A204.1 (cell line): Measurements from ENCODE around the gene TNFRSF18.
"Not testable (repeated sequence)": the region's sequence is repeated elsewhere in the genome, so short reads cannot be mapped to it uniquely, and the experiment has no call there.

Experiments
- FAIRE-seq: peaks from 2 replicates; lab custom pipeline; 2012; peaks lifted over from hg19 to GRCh38; lab: Jason Lieb, UNC

The TNFRSF18 gene

DNA sequence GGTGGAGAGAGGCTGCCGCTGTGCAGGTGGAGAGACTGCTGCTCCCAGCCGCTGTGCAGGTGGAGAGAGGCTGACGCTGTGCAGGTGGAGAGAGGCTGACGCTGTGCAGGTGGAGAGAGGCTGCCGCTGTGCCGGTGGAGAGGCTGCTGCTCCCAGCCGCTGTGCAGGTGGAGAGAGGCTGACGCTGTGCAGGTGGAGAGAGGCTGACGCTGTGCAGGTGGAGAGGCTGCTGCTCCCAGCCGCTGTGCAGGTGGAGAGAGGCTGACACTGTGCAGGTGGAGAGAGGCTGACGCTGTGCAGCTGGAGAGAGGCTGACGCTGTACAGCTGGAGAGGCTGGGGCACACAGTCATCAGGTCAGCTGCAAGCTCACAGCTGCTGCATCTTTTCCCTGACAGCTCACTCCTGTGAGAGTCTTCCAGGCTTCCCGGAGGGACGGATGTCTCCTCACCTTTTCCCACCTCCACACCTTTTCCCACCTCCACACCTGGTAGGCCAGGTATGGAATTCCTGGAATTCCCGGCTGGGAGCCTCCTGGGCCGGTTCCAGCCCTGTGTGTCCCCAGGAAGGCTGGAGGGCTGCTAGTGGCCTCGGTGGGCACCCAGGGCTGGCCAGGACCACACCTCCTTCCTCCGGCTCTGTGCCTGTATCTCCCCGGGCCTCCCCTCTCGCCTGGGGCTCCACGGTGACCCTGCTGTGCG is 30.2 kb downstream of the TNFRSF18 start:
- not testable (repeated sequence) for FAIRE-seq

DNA sequence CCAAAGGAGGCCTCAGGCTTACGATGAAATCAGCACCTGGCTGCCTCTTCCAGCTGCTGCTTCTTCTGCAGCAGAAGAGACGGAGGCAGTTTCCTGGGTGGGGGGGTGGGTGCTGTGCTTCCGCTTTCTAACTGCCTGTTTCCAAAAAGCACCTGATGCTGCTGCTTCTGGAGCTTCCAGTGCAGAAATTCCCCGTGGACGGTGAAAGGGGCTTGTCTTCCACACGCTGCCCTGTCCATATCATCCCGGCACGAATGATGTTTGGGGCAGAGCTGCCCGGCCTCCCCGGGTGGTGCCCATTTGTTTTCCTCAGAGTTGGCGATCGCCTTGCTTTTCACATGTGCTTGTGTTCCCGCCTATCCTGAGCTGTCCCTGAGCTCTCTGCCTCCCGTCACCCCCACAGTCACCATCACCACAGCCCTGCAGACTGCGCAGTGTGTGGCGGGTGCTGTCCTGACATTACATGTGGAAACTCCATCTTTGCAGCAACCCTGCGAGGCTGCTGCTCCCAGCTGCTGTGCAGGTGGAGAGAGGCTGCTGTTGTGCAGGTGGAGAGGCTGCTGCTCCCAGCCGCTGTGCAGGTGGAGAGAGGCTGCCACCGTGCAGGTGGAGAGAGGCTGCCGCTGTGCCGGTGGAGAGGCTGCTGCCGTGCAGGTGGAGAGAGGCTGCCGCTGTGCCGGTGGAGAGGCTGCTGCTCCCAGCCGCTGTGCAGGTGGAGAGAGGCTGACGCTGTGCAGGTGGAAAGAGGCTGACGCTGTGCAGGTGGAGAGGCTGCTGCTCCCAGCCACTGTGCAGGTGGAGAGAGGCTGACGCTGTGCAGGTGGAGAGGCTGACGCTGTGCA is 30.9 kb downstream of the TNFRSF18 start:
- FAIRE-seq, result no peak

DNA sequence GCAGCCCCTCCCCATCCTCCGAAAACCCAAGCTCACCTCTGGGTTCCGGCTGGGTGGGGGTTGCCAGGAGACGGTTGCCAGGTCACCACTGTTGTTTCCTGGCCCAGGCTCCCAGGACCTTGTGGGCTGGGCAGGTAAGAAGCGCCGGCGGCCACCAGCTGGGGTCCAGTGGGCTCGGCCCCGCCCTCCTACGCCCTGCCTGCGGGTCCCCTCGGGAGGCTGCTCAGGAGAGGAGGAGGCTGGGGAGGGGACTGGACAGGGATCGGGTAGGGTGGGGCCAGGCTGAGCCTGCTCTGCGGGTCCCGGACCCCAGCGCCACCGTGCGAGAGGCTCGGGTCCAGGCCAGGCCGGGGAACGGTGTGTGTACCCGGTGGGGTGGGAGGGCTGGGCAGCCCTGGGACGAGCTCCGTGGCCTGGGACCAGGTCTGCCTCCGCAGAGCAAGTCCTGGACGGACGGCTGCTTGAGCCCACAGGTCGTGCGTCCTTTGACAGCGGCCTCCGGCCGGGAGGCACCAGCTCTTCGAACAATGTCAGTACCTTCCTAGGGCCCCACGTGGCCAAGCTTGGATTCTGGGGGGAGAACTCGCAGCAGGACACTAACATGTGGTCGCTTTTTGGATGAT is 32.5 kb downstream of the TNFRSF18 start, which contains the start of gene TTLL10:
Gene TTLL10, plus strand, starts transcription at position 88 of the 623 bp plus-strand sequence. CDS start 5,336 bp downstream, outside the sequence.
- FAIRE-seq, result no peak

DNA sequence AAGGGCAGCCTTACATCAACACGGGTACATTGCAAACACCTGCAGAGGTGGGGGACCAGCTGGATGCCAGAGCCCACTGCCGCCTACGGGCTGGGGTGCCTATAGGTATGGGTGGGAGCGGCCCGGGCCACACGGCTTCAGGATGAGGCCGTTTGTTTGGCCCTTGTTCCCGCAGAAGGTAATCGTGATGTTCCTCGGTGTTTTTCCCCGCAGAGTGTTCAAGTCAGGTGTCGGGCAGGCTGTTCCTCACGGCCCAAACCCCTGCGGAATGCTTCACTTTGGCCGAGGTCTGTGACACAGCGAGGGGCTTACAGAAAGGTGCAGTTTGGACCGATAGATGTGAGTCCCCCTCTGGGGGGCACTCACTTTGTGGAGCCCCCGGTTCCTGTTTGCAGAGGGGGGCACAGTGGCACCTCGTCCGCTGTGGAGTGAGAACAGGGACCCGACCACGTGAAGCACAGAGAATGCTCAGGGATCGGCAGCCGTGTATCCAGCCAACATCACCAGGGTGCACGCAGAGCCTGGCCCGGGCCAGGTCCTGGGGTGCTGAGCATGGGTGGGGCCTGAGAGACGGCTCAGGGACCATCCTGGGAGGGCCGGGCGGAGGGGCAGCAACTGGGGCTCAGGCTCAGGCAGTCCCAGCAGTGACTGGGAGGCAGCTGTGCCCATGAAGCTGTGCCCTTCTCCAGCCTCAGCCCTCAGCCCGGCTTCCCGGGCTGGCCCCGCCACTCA is 33.2 kb downstream of the TNFRSF18 start:
- FAIRE-seq, result no peak

DNA sequence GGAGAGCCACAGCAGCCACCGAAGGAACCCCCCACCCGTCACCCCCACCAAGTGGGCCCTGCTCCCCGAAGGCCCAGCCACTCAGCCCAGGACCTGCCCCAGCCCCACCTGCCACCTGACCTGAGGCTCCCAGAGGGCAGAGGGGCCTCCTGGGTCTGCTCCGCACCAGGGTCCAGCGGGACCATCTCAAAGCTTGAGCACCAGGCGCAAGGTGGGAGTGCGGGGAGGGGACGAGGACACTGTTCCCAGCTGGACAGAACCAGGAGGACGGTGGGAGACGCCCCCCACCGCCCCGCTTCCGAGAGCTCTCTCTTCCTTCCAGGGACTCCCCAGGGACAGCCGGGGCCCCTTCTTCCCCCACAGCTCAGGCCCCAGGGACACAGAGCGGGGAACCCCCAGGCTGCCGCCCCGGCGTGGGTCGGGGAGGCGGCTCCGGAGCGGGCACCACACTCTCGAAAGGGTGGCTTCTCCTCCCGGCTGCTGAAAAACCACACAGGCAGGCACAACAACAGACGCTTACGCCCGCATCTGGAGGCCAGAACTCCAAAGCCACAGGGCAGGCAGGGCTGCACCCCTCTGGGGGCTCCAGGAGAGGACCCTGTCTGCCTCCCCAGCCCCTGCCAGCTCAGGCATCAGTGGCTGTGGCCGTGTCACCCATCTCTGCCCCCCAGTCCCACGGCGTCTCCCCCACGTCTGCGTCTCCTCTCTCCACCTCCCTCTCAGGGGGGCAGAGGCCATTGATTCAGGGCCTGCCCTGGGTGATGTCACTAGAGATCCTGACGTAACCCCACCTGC is 34.6 kb downstream of the TNFRSF18 start:
- FAIRE-seq, result no peak

DNA sequence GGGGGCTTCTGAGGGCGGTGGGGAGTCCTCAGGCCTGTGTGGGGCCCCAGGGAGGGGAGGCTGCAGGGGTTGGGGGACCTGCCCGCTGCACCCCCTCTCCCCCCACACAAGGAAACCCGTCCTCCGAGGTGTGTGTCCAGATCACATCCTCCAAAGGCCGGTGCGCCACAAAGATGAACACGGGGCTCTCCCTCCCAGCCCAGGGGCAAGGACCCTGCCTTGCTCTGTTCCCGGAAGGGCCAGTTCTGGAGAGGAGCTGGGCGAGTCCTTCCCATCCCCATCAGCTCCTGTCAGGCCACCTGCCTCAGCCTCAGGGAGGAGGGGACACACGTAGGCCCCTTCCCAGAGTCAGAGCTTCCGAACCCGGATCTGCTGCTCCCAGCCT is 35.2 kb downstream of the TNFRSF18 start:
- FAIRE-seq, result no peak

DNA sequence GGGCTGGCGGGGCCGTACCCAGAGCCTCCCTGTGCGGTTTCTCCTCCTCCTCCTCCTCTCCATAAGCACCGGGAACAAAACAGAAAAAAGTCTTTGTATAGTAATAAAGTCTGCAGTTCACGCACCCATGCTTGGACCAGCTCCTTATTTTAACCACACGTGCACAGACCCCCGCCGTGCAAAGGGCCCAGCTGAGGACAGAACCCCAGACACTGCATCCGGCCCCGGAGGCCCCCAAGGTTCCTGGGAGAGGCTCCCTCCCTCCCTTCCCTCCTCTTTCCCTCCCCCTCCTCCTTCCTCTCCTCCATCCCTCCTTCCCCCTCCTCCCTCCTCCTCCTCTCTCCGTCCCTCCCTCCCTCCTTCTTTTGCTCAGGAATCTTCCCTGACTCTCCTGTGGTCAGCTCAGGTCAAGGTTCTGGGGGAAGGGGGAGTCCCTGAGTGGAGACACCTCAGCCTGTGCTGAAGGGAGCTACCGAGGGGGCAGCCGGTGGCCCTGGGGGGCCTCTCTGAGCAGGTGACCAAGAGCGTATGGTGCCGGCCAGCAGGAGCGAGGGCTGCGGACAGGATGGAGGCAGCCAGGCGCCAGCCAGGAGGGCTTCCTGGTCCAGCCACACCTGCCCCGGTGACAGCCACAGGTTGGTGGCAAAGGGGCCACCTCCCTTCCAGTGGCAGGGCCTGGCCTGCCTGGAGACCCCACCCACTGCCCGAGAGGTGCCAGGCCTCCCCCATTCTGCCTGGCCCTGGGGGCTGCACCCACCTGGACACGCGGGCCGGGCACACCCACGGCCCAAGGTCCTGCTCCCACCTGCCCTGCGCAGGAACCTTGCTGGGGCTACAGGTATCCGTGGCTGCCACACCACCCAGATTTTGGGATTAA is 35.9 kb downstream of the TNFRSF18 start:
- FAIRE-seq, result no peak

DNA sequence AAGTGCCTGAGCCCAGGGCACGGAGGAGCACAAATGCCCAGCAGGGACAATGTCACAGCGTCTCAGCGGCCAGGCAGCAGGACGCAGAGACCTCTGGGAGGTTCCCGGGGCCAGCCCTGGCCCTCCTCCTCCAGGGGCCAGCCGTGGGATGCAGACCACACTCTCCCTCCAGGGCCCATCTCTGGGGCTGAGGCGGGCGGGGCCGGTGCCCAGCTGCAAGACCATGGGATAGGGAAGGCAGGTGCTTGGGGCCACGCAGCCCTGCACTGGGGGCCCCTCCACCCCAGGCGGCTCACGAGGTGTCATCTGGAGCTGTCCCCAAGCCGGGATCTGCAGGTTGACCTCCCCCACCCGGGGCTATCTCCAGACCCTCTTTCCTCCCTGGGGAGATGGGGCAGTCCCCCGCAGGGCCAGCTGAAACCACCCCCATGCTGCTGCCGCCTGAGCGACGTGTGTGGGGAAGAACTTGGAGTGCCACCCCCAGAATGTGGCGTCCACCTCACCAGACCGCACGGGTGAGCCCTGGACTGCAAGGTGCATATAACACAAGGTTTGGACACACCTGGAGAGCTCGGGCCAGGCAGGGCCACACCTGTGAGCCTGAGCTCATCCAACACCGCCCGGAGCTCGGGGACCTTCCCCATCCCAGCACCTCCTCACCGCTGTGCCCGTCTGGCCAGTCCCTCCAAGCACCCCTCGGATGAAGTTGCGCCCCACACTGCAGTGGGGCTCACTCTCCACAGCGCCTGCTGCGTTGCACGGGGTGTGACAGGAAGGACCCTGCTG is 36.8 kb downstream of the TNFRSF18 start:
- FAIRE-seq, result no peak

DNA sequence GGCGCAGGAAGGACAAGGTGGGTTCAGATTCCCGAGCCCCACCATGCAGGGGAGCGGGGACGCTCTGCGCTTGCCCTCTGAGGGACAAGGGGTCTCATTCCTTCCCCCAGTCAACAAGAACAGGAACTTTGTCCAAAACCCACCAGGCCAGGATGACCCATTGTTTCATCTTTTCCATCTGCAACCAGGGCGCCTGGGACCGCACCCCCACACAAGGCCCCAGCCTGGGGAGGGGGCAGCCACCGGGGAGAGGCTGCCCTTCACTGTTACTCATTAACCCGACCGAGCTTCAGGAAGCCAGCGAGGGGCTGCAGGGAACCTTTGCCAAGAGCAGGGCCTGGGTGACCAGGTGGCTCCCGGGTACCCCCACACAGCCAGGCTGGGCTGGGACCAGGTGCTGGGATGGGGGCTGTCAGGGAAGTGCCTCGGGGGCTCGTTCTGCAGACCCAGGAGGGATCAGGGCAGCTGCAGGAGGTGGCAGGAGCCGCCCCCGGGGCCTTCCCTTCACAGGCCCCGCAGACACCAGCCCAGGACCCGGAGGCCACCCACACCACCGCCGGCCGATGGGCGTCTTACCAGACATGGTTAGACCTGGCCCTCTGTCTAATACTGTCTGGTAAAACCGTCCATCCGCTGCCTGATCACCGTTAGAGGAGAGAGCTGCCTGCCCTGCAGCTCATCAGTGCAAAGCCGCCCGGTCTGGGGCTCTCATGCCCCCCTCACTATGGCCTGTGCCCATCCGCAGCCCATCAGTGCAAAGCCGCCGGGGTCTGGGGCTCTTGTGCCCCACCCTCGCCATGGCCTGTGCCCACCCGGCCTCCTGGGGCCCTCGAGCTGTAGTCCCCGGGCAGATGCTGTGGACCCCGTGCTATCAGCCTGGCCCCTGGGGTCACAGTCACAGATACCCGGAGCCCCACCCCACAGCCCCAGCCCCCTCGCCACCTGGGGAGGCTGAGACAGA is 37.7 kb downstream of the TNFRSF18 start:
- no peak for FAIRE-seq

DNA sequence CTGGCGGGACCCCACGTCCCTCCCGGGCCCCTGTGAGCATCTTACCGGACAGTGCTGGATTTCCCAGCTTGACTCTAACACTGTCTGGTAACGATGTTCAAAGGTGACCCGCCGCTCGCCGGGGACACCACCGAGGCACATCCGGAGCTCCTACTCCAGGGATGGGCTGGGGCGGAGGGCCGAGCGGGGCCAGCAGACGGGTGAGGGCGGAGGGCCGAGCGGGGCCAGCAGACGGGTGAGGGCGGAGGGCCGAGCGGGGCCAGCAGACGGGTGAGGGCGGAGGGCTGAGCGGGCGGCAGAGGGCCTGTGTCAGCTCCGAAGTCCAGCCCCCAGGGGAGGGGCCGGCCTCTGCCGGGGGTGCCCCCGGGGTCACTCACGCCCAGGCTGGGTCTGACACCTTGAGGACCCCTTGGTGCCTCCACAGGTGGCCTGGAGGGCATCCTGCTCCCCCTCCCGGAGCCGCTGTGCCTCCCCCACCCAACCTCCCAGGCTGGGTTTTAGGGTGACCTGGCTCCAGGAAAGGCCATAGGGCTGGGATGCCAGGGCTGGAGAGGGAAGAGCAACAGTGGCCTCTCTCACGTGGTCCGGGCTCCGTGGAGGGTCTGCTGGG is 38.4 kb downstream of the TNFRSF18 start:
- no peak for FAIRE-seq

DNA sequence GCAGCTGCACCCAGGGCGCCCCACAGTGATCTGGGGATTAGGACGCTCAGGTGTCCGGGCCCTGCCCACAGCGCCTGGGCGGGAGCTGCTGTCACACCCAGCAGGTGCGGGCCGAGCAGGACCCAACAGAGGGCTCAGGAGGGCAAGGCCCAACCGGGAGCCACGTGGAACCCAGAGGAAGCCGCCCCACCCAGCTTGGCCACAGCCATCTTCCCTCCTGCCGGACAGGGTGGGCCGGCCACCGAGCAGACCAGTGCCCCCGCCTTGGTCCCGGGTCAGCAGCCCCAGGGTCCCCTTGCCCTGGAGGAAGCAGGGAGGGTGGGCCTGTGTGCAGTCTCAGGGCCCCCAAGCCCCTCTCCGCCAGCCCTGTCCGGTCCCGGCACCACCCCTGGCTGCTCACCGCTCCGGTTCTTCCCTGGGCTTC is 39.0 kb downstream of the TNFRSF18 start:
- FAIRE-seq, result no peak

DNA sequence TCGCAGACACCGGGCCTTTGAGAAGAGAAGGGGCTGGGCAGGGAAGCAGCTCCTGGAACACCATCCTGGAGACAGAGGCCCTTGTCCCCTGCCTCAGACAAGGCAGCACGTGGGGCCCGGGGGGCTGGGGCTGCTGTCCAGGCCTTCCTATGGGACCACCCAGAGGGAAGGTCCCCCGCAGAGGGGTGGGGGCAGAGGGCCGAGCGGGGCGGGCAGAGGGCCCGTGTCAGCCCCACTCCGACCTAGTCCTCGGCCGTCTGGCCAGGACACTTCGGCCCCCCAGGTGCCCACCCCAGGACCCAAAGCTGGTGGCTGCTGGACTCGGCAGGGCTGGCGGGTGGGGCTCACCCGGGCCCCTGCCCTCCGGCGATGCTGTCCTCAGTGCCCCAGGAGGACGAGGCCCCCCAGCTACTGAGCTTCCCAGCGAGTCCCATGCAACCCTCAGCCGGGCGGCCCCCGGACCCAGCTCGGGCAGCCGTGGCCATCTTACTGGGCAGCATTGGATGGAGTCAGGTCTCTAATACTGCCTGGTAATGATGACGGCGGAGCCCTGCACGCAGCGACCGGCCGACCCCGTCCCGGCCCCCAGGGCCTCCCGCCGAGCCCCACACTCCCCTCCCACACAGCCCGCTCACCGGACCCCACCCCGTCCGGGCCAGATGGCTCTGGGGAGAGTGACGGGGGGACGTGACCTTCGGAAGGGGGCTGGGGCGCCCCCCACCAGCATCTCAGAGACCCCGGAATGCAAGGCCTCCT is 39.6 kb downstream of the TNFRSF18 start:
- FAIRE-seq, result no peak

DNA sequence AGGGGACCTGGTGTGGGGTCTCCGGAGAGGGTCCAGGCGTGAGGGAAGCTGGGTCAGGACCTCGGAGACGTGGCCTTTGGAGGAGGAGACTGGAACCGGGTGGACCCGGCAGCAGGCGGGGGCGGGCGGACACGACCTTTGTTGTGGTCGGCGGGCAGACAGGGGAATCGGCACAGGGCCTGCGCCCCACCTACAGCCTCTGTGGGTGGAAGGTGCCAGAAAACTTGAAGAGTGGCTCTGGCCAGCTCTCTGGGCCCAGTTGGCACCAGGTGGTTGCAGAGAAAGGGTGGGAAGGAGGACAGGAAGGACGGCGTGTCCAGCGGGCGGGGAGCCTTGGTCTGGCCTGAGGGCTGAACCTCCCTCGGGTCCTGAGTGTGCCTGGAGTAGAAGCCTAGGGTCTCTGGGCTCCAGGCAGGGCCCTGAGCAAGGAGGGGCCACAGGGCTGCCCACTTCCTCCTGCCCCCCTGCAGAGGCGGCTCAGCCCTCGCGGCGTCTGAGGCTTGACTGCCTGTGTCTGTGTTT is 40.4 kb downstream of the TNFRSF18 start:
- no peak for FAIRE-seq

DNA sequence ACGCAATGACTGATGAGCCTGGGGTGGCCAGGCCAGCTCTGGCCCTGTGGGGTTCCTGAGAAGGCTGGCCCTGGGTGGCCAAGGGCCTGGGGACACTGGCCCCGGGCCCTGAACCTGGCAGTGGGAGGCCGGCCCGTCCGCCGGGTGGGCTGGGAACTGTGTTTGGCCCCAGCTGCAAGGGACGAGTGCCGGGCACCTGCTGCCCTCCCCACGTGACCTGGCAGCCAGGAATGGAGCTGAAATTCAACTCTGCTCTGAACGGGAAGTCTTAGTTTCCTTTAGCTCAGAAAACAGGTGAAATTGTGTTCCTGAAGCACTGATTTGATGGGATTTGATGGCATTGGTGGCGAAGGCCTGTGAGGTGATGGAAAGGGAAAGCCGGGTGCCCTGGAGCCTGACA is 40.9 kb downstream of the TNFRSF18 start:
- no peak for FAIRE-seq

DNA sequence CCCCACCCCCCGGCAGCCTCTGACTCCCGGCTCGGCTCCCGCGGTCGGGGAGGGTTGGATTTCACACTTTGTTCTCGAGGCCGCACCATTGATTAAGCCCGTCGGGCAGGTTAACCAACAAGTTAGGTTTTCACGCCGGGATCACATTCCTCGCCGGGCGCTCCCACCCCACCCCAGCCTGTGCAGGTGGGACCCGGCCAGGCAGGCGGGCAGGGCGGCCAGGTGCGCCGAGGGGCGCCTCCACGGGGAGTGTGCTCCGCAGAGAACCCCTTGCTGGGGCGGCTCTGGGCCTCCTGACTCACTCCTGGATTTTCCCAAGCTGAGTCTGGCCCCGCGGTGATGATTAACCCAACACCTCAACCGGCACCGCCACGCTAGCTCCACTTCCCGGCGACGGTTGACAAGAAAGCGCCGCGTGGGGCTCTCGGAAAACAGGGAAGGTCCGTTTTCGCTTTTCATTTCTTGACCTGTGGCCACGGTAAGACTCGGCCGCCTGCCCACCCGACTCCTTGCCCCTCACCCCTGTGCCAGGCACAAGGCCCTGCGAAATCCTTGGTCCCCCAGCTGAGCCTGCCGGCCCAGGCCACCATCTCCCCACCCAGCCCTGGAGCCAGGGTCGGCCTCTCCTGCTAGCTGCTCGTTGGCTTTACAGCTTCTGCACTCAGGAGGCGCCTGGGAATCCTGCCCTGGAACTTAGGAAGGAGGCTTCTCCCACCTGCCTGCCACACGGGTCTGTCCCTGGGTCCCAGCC is 41.5 kb downstream of the TNFRSF18 start:
- FAIRE-seq, result no peak

DNA sequence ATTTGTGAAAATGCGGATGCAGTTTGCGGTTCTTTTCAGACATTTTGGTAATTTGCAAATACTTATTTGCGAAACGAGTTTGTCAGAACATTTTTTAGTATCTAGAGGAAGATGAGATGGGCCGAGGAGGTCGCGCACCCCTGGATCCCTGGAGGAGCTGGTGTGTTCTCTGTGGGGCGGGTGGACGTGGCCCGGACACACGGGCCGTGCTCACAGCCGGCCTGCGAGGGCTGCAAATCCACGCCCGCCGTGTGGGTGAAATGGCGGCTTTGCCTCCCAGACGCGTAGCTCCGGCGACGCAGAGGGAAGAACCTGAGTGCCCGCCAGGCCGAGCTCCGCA is 42.1 kb downstream of the TNFRSF18 start:
- no peak for FAIRE-seq
